Nephron progenitor cell (in vitro differentiated cells): ENCODE measurements around the gene TMEM132C.

Experiments
- DNase-seq: peaks from one replicate; pipeline ENCODE4 v3.0.0; 2021
- H3K27ac Mint-ChIP-seq: 2 replicates; pipeline ENCODE4 v1.8.0; 2021; ENCODE audit warnings: mild to moderate bottlenecking, moderate library complexity, mixed read lengths
- H3K27me3 Mint-ChIP-seq: 2 replicates; pipeline ENCODE4 v1.8.0; 2021; ENCODE audit warnings: mild to moderate bottlenecking, low read depth, mixed read lengths; ENCODE audit not compliant: poor library complexity
- H3K36me3 Mint-ChIP-seq: 2 replicates; pipeline ENCODE4 v1.8.0; 2021; ENCODE audit warnings: low read depth, mixed read lengths
- H3K4me1 Mint-ChIP-seq: 2 replicates; pipeline ENCODE4 v1.8.0; 2021; ENCODE audit warnings: mixed read lengths
- H3K4me3 Mint-ChIP-seq: 2 replicates; pipeline ENCODE4 v1.8.0; 2021; ENCODE audit warnings: mild to moderate bottlenecking, moderate library complexity, mixed read lengths
- H3K9me3 Mint-ChIP-seq: 2 replicates; pipeline ENCODE4 v1.8.0; 2021; ENCODE audit warnings: mild to moderate bottlenecking, moderate library complexity, mixed read lengths
- CTCF ChIP-seq: fragments of 200-600 bp; sonication (generic); IDR thresholded peaks from 2 replicates; pipeline ENCODE4 v1.5.0; 2021; ENCODE audit warnings: antibody characterized with exemption

Gene TMEM132C

GRCh38 chr12:128524439-128524838 lies 257.5 kb downstream of the TMEM132C start:
- H3K27me3 Mint-ChIP-seq, result no peaks in the 10 kb centered on the region
- H3K27ac Mint-ChIP-seq, result peak overlapping the region; percentile 34
- peaks cover 17% of the 10 kb centered on the region for H3K9me3 Mint-ChIP-seq
- H3K4me3 Mint-ChIP-seq, result no peak overlapping the region
- peaks cover 35% of the 10 kb centered on the region for H3K4me1 Mint-ChIP-seq
- TF ChIP-seq CTCF, result no peak
- DNase-seq, result no peak
- peaks cover 34% of the 10 kb centered on the region for H3K36me3 Mint-ChIP-seq

GRCh38 chr12:128531170-128531569 lies 264.2 kb downstream of the TMEM132C start:
- Mint-ChIP-seq H3K4me3 (no peak overlapping the region), H3K9me3 (peaks cover 16% of the 10 kb centered on the region), H3K27ac (peak overlapping the region; percentile 50), H3K36me3 (peaks cover 28% of the 10 kb centered on the region), H3K27me3 (no peaks in the 10 kb centered on the region), H3K4me1 (peaks cover 14% of the 10 kb centered on the region)
- TF ChIP-seq CTCF, result peak; percentile 36
- DNase-seq, result no peak

GRCh38 chr12:128534906-128535305 lies 267.9 kb downstream of the TMEM132C start:
- no peak for TF ChIP-seq CTCF
- DNase-seq, result no peak
- Mint-ChIP-seq H3K4me1 (peaks cover 10% of the 10 kb centered on the region), H3K27ac (no peak overlapping the region), H3K27me3 (no peaks in the 10 kb centered on the region), H3K4me3 (no peak overlapping the region), H3K9me3 (peaks cover 37% of the 10 kb centered on the region), H3K36me3 (peaks cover 56% of the 10 kb centered on the region)

- H3K9me3 Mint-ChIP-seq, result peaks cover 37% of the 10 kb centered on the region
- DNase-seq, result no peak
- no peak overlapping the region for H3K4me3 Mint-ChIP-seq
- TF ChIP-seq CTCF, result no peak
- no peaks in the 10 kb centered on the region for H3K4me1 Mint-ChIP-seq
- H3K36me3 Mint-ChIP-seq, result peaks cover 57% of the 10 kb centered on the region
- H3K27me3 Mint-ChIP-seq, result no peaks in the 10 kb centered on the region
- no peak overlapping the region for H3K27ac Mint-ChIP-seq
Observed at GRCh38 chr12:128536810-128537209, 269.8 kb downstream of the TMEM132C start.

GRCh38 chr12:128537668-128538067 lies 270.7 kb downstream of the TMEM132C start:
- Mint-ChIP-seq H3K27me3 (peaks cover 1% of the 10 kb centered on the region), H3K27ac (no peak overlapping the region), H3K9me3 (peaks cover 37% of the 10 kb centered on the region), H3K4me1 (no peaks in the 10 kb centered on the region), H3K36me3 (peaks cover 57% of the 10 kb centered on the region), H3K4me3 (no peak overlapping the region)
- no peak for TF ChIP-seq CTCF
- DNase-seq, result no peak

- TF ChIP-seq CTCF, result no peak
- peak overlapping the region; percentile 60 for H3K27ac Mint-ChIP-seq
- H3K27me3 Mint-ChIP-seq, result peaks cover 5% of the 10 kb centered on the region
- H3K4me1 Mint-ChIP-seq, result peaks cover 9% of the 10 kb centered on the region
- no peak overlapping the region for H3K4me3 Mint-ChIP-seq
- no peak for DNase-seq
- peaks cover 8% of the 10 kb centered on the region for H3K9me3 Mint-ChIP-seq
- H3K36me3 Mint-ChIP-seq, result peaks cover 37% of the 10 kb centered on the region
Observed at GRCh38 chr12:128542844-128543243, 275.9 kb downstream of the TMEM132C start.
